Measurements from ENCODE around the gene S100Z. TPM values are rescaled to one million over a fixed set of nuclear protein-coding genes. Genes with fewer than 3 reads are reported as not detected.
A peak's percentile ranks its signal among the peaks of the same experiment; 100 is the strongest.
"Not testable (repeated sequence)": the region's sequence is repeated elsewhere in the genome, so short reads cannot be mapped to it uniquely, and the experiment has no call there.

The S100Z gene
- 0.23 TPM in 1 of 2 replicates, not detected in the other for total RNA-seq (2014; rRNA removed; shearing (Covaris generic))

DNA sequence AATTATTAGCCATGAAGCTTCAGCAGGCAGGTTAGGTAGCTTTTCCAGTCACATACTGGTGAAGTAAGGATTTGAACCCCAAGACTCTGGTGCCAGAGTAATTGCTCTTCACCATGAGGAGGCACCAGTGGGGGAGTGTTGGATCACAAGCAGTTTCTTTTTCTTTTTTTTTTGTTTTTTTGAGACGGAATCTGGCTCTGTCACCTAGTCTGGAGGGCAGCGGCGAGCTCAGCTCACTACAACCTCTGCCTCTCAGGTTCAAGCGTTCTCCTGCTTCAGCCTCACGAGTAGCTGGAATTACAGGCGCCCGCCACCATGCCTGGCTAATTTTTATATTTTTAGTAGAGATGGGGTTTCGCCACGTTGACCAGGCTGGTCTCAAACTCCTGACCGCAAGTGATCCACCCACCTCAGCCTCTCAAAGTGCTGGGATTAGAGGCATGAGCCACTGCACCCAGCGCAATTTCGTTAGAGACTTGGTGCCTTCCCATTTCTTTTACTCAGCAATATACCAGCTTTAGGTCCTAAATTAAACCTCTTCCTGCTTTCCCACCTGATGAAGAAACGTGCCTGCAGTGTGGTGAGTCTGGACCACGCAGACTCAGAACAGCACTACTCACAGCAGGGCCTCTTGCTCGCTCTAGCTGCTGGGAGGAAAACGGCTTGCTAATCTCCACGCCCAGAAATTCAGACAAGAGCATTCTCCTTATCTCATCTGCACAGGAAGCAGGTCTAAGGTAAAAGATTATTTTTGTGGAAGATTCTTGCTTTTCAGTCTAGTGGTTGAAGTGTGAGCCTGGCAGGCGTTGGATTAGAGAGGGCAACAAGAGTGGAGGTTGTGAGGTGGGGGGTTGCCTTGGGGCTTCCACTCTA lies at the start of gene S100Z:
S100Z (plus strand) TSS at position 596 of the 873 bp plus-strand sequence. CDS start 25,346 bp downstream, outside the sequence.
- DNase-seq (ENCODE audit: low spot score), result no peak

DNA sequence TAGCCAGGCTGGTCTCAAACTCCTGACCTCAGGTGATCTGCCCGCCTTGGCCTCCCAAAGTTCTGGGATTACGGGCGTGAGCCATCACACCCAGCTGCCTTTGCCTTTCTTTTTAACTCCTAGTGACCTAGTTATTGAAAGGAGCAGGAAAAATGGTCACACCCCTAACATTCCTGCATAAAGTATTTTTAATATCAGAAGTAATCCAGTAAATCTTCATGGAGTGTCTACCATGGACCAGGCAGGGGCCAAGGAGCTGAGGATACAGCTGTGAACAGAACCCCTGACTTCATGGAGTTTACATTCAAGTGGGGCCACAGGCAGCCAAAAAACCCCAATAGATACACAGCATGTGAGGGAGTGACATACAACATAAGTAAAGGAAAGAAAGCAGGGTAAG lies 49.2 kb upstream of the S100Z start:
- no peak for DNase-seq (ENCODE audit: low spot score)

DNA sequence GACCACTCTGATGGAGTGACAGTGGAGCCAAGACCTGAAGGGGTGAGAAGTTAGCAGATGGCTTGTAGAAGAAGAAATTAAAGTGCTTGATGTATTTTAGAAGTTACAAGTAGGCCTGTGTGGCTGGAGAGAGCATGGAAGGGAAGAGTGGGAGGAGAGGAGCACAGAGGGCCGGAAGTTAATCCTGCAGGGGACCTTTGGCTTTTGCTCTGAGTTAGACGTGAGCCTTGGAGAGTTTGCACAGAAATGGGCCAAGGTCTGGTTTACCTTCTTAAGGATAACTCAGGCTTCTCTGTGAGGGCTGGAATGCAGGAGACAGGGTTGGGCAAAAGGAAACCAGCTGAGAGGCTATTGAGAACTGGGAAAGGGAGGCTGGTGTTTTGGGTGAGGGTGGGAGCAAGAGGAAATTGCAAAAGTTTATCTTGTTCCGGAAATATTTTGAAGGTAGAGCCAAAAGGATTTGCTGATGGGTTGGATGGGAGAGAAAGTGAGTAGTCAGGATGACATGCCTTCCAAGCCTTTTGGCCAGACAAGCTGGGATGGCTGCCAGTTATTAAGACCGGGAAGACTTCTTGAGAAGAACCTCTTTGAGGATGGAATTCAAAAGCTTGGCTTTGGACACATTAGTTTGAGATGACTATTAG lies 48.5 kb upstream of the S100Z start:
- DNase-seq (ENCODE audit: low spot score), result no peak

DNA sequence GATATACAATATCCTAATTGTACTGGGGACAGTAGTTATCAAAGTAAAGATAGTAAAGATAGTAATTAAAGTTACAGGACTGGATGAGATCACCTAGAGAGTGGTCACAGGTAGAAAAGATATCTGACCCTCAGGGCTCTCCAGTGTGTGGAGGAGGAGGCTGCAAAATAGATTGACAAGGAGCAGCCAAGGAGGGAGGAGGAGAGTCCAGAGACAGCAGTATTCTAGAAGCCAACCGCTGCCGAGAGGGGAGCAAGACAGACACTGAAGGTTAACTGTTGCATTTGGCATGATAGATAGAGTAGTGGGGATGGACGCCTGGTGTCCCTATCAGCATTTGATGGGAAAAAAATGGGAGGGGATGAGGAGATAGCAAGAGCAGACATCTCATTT lies 48.0 kb upstream of the S100Z start:
- DNase-seq (ENCODE audit: low spot score), result no peak

DNA sequence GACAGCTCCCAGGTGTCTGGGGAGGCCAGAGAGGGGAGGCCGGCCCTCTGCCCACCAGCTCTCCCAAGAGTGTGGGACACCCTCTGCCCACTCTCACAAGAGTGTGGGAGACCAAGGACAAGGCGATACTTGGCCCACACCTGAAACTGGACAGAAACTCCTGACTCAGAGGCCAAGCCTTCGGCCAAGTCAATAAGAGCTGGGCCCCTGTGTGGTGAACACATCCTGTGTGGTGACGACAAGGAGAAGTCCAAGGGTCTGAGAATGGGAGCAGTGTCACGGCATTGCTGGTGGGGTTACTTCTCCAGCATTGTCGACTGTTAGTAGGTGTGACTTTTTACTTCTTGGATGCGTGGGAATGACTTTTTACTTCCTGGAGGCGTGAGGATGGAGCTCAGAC lies 45.5 kb upstream of the S100Z start:
- no peak for DNase-seq (ENCODE audit: low spot score)

DNA sequence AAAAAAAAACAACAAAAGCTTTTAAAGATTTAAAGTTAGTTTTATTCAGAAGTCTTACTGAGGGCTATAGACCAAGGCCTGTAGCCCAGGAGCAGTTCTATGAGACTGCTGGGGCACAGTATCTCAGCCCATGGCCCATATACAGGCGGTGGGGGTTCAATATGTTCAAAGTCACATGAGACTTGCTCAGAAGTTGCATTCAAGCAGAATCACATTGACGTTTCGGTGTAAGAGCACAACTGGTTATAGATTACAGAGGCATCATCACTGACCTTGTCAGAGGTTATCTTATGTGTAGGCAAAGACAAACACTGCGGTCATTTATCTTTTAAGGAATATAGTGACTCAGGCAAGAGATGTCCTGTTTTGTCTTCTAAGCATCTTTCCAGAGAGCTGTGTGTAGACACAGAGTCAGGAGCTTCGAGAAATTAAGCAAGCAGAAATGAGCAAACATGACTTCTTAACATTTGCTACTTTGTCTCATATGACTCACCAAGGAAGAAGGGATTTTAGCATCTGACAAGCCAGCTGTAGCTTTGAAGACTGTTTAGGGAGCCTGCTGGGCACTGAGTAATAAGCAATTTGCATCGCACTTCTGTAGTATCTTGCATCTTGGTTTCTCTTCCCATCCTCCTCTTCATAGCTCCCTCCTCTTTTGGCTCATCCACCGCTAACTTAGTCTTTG lies 43.9 kb upstream of the S100Z start:
- DNase-seq (ENCODE audit: low spot score), result peak; percentile 82

DNA sequence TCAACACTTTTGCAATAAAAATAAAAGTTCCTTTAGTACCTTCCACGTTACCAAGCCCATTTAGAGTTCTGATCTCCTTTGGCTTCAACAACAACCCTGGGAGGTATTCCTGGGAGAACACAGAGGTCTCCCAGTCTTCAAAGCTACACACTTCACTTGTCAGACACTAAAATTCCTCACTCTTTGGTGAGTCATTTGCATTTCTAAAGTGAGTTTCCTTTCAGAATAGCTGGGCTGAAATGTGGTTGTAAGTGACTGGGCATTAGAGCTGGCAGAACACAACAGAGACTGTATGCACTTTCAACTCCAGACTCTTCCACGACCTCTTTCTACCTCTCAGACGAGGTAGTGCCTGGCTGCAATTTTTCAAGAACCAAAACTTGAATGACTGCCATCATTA lies 42.5 kb upstream of the S100Z start:
- DNase-seq (ENCODE audit: low spot score), result peak; percentile 46

DNA sequence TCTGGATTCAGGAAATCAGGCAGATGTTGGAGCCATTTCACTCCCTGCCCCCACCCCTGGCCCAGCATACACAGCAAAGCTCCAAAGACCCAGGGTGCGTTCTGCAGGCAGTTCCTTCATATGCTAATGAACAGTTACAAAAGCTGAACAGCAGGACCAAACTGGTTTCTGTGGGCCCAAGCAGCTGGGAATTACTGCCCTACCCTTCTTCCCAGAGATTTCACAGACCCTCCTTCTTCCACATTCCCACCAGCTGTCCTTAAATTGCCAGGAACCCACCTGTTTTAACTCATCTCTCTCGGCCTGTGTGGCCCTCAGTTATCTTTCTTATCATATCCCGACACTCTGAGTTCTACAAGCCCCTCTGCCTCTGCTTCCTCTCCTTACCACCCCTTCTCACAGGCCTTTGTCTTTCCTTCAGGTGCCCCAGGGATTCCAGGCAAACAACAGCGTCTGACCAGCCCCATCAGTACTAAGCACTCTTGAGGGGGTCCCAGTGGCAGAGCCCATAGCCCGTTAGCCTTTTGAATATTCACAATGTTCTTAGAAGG lies 41.6 kb upstream of the S100Z start:
- DNase-seq (ENCODE audit: low spot score), result no peak

DNA sequence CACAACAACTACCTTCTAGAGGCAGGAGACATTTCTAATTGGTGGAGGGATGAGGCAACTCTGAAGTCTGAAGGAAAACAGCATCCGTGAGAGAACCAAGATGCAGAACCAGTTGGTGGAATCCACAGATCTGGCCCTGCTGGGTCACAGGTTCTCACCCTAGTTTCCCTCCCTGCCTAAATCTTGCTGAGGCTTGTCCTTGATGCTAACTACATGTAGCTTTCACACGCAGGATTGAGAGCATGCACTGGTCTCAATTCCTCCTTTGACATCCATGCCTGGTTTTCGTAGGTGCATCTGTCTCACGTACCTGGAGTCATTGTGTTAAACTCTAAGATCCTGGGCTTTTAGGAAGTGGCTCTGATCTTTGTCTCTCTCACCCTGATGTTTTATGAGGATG lies 40.7 kb upstream of the S100Z start:
- no peak for DNase-seq (ENCODE audit: low spot score)

DNA sequence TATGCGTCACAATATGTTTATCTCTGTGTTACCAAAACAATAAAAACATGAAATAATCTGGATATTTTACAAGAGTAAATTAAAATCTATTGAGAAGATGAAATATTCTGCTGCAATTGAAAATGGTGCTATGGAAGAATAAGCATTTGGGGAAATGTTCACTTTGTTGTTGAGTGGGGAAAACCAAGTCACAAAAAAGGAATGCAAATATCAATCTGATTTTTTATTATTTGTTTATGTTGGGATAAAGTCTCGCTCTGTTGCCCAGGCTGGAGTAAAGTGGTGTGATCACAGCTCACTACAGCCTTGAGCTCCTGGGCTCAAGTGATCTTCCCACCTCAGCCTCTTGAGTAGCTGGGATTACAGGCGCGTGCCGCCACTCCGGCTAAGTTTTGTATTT lies 39.6 kb upstream of the S100Z start:
- DNase-seq (ENCODE audit: low spot score), result no peak

DNA sequence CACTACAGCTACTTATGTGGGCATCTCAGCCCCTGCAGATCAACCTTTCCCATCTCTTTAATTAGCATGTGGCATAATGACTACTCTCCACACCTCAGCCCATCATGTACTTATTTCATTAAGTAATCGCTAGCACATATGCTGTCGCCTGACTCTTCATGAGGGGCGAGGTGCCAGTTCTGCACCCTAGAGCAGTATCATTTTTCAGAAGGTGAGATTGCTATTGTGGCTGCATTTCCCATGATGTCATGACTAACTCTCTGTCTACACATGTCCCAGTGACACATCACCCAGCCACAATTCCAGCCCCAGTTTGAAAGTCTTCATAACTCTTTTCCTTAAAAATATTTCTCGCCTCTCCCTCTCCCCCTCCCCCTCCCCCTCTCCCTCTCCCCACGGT lies 38.6 kb upstream of the S100Z start:
- DNase-seq (ENCODE audit: low spot score), result peak; percentile 30

DNA sequence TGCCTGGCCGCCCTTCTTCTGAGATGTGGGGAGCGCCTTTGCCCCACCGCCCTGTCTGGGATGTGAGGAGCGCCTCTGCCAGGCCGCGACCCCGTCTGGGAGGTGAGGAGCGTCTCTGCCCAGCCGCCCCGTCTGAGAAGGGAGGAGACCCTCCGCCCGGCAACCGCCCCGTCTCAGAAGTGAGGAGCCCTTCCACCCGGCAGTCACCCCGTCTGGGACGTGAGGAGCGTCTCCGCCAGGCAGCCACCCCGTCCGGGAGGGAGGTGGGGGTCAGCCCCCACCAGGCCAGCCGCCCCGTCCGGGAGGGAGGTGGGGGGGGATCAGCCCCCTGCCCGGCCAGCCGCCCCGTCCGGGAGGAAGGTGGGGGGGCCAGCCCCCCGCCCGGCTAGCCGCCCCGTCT lies 37.6 kb upstream of the S100Z start:
- DNase-seq (ENCODE audit: low spot score), result not testable (repeated sequence)

DNA sequence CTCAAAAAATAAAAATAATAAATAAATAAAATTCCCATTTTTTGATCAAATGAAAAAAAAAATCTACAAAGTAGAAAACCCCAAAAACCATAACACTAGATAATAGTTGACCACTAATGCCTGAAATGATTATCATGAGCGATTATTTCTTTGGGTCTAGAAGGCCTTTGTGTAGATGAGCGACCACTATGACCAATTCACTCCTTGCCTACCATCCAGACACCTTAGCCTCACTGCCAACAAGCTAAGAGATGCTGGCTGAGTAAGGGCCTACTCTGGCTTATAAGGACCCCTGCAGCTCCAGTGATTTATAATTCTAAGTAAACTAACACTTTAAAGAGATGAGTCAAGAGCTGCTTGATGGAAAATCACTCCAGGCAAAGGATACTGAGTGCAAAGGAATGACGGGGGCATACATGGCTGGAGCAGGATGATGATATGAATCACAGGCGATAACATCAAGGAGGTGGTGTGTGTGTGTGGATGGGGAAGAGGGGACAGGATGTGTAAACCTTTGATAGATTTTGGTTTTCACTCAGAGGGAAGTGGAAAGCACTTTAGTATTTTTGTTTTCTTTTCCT lies 35.7 kb upstream of the S100Z start:
- DNase-seq (ENCODE audit: low spot score), result peak; percentile 83

DNA sequence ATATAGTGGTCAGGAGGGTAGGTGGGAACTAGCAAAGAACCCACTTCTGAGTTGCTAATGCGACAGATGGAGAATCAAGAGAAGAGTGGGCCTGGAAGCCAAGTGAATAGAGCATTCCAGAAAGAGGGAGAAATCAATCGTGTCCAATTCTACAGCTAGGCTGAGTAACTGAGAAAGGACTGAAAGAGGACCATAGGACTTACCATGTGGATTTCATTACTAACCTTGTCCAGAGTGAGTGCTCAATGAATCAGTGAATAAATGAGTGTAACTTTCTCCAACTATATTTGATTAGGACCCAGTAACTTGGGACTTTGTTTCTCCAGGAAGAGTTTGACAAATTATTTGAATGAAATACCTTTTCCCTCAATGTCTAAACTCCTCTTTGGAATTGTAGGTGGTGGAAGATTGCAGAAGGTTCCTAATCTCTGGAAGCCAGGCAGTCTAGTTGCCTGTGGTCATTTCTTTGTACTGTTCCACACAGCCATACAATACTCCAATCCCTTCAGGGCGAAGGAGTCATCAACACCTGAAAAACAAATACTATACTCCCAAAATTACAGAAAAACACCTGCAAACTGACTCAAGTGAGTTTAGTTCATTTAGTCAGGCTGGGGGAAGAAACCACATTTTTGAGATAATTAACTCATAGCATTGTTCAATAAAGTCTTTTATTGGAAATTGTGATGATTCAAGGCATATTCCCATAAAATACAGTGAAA lies 33.5 kb upstream of the S100Z start:
- no peak for DNase-seq (ENCODE audit: low spot score)

DNA sequence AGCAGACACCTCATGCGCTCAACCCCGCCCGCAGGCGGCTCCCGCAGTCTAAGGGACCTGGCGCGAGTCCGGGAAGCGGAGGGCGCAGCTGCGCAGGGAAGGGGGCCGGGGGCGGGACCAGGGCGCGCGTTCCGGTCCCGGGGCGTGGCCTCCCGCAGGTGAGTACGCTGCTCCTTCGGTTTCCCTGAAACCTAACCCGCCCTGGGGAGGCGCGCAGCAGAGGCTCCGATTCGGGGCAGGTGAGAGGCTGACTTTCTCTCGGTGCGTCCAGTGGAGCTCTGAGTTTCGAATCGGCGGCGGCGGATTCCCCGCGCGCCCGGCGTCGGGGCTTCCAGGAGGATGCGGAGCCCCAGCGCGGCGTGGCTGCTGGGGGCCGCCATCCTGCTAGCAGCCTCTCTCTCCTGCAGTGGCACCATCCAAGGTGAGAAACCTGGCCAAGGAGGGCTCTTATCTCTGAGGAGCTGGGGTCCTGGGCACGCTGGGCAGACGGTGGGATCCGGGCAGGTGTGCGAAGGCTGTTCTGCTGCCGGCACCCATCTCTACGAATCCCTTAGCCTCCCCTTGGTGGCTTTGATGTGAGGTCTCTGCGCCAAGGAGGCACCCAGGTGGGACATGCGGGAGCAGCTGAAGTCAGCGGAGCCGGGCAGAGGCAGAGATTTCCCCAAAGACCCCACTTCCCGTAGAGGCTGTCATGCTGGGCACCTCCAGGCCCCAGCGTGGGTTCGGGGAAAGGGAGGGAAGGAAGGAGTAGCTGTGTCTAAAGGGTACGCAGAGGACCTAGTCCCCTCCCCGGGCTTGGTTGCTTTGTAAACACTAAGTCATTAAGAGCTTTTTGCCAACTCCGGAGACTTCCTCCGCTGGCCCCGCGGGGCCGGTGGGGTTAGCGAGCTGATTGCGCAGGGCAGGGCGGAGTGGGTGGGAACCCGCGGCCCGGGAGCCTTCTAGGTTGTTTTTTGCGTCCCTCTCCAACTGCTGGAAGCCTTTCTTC lies 30.7 kb upstream of the S100Z start, which contains the start of gene F2RL1:
F2RL1 (plus strand) TSS at position 187 of the 988 bp plus-strand sequence; CDS start at position 340, 153 bp downstream.
- peak; percentile 73 for DNase-seq (ENCODE audit: low spot score)

DNA sequence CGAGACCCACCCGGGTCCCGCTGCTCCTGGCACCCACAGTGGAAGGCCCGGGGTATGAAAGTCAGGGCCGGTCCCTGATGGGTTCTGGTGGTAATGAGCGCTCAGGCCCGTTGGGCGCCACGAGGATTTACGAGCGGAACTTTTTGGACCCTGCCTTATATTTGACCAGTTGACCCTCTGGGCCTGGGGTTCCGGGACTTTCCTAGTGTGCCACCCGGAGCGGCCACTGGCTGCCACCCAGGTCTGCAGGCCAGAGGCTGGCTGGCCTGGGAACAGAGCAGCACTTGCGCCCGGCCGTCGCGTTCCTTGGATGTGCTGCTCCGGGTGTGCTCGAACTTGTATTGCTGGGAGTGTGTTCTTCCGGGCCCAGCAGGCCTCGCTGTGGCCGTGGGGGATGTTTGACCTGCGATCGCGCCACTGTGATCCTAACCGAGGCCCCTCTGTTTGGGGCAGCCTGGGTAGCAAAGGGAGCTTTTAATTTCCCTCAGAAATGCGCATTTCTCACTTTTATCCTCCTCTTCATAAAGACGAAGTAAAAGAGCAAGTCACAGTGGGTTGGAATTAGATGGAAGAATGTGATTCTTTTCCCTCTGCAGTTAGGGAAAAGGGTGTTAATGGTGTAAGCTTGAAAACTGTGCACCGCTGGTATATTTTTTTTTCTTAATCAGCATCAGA lies 29.8 kb upstream of the S100Z start:
- DNase-seq (ENCODE audit: low spot score), result no peak

DNA sequence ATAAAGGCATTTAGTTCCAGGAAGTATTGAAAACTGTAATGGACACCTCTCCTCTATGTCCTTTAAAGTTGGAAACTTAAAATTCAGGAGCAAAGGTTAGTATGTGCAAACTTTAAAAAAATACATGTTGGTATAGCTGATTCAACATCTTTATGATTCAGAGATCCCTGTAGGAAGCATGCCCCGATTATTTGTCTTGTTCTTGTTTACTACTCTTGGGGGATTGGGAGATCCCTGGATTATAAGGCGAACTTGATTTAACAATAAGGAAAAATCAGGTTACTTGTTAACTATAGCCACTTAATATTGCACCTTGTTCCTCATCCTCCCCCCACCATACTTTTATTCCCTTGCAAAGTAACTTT lies 29.3 kb upstream of the S100Z start:
- DNase-seq (ENCODE audit: low spot score), result no peak

DNA sequence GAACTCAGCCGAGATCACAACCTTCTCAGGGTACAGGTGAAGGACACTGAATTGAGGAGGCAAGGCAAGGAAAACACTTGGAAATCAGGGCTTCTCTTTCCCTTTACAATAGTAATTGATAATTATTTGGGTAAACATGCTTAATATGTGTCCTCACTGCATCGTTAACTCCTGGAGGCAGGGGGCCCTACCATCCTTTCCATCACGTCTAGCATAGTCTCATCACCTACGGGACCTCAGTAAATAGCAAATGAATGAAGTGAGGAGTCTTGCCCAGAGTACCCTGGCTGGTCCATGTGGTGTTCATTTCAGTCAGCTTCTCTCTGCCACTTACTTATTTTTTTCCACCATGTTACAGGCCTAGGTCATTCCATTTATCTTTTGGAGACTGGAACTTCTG lies 28.7 kb upstream of the S100Z start:
- no peak for DNase-seq (ENCODE audit: low spot score)

DNA sequence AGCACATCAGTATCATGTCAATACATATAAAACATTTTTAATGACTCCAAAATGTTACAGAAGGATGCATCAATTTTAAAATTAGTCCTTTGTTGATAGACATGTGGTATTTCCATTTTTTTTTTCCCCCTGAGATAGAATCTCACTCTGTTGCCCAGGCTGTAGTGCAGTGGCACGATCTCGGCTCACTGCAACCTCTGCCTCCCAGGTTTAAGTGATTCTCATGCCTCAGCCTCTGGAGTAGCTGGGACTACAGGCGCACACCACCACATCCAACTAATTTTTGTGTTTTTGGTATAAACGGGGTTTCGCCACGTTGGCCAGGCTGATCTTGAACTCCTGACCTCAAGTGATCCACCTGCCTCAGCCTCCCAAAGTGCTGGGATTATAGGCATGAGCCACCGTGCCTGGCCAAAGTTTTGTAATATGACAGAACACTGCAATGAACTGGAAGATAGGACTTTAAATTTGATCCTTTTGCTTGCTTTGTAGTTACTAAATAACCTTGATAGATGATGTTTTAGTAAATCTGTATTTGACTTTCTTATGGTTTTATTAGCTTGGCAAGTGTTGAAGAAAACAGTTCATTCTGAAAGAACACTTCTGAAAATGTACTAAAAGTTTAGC lies 27.6 kb upstream of the S100Z start:
- not testable (repeated sequence) for DNase-seq (ENCODE audit: low spot score)
